GM19467 (cell line): ENCODE measurements around the gene ATAD3C.

Experiments used
- ATAC-seq: cut with Tn5 transposase; IDR thresholded peaks from one replicate; pipeline ENCODE4 v1.9.1; 2021; ENCODE audit warnings: mild to moderate bottlenecking, moderate library complexity; ENCODE audit not compliant: unreplicated experiment

ATAD3C gene

GRCh38 chr1:1430114-1430982 lies 19.1 kb upstream of the ATAD3C start:
- no peak for ATAC-seq

DNA sequence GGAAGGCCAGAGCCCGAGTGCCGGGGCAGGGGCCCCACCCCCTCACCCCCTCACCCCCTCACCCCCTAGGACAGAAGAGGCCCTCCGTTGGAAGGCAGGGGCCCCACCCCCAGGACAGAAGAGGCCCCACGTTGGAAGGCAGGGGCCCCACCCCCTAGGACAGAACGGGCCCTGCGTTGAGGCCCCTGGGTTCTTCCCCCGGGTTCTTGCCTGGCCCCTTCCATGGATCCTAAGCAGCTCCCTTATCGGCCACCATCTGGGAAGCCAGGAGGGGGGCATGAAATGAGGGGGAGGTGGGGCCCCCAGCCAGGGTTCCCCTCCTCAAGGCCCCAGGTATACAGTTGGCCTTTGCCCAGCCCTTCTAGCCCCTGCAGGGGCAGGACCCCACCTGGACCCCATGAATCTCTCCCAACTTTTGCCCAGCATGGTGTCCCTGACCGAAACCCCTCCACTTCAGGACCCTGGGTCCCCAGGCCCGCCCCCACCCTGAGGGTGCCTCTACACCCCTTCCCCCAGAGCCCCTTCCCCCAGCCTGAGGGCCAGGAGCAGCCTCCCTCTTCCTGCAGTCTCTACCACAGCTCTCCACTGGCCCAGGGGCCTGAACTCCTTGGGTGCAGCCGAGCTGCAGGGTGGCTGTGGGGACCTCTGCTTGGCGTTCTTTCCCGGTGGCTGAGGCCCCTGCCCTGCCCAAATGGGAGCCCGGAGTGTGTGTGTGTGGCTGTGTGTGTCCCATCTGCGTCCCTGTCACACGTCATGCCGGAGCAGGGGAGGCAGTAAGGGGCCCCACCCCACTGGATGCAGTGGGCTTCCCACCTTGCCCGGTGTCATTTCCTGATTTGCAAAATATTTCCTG lies 18.3 kb upstream of the ATAD3C start:
- ATAC-seq, result no peak

DNA sequence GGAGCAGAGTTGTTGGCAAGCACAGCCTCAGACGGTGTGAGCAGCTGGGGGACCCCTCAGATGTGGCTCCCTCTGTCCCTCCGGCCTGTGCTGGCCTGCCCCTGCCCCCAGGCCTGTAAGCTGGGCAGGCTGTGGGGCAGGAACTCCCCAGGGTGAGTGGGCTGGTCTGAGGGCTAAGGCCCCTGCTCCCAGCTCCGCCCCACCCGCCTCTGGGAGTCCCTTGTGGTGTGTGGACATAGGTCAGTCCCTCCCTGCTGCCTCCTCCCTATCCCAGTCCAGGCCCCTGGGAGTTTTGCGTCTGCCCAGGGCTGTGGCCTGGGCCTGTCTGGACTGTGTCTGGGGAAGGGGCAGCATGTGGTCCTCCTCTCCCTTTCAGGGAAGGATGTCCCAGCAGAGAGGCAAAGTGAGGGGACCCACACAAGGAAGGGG lies 17.6 kb upstream of the ATAD3C start:
- ATAC-seq, result no peak

DNA sequence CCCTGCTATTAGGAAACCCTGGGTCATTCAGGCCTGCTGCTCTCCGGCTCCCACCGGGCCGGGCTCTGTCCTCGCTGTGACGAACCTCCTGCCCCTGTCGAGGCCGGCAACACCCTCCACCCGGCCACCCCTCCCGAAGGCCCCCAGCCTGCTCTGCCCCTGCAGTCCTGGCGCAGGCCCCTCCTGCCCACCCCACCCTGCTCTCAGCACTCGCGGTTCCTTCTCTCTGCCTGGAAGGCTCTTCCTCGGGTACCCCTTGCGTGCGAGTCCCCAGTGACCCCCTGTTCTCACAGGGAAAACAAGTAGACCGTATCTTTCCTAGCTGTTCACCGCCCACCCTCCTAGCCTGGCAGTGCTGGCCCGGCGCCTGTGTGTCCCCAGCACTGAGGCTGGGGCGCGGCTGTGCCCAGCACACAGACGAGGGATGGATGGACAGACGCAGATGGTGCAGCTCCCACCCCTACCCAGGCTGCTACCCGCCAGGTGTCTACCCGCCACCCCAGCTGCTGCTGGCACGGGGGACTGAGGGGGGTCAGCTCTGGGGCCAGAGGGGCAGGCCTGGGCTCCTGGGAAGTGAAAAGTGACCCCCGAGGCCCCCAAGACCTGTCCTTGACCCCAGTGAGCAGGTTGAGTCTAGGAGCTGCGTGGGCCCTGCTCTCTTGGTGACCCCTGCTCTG lies 17.1 kb upstream of the ATAD3C start:
- no peak for ATAC-seq

- ATAC-seq, result no peak
Measured at GRCh38 chr1:1432951-1433803, 16.3 kb upstream of the ATAD3C start.

DNA sequence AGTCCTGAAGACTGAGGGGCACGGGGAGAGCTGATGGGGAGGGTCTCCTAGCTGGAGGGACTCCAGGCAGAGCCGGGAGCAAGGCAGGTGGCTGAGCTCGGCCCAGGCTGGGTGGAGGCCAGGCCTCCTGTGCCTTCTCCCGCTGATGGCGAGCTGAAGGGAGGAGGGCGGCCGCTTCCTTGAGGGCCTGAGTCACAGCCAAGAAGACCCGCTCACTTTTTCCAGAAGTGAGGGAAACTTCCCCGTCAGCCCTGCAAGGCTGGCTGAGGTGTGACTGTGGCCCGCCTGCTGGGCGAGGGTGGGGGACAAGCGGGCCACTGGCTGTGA lies 15.7 kb upstream of the ATAD3C start:
- no peak for ATAC-seq

GRCh38 chr1:1434131-1434823 lies 15.2 kb upstream of the ATAD3C start:
- no peak for ATAC-seq

- no peak for ATAC-seq
Measured at GRCh38 chr1:1434824-1435105, 14.7 kb upstream of the ATAD3C start.

GRCh38 chr1:1435106-1435903 lies 14.2 kb upstream of the ATAD3C start, which contains the start of gene VWA1:
Gene VWA1 (plus strand): TSS chr1:1435690. CDS start chr1:1435749, 59 bp downstream.
- ATAC-seq, result no peak

GRCh38 chr1:1435911-1436629 lies 13.4 kb upstream of the ATAD3C start:
- no peak for ATAC-seq

GRCh38 chr1:1436630-1437032 lies 12.9 kb upstream of the ATAD3C start:
- ATAC-seq, result no peak

DNA sequence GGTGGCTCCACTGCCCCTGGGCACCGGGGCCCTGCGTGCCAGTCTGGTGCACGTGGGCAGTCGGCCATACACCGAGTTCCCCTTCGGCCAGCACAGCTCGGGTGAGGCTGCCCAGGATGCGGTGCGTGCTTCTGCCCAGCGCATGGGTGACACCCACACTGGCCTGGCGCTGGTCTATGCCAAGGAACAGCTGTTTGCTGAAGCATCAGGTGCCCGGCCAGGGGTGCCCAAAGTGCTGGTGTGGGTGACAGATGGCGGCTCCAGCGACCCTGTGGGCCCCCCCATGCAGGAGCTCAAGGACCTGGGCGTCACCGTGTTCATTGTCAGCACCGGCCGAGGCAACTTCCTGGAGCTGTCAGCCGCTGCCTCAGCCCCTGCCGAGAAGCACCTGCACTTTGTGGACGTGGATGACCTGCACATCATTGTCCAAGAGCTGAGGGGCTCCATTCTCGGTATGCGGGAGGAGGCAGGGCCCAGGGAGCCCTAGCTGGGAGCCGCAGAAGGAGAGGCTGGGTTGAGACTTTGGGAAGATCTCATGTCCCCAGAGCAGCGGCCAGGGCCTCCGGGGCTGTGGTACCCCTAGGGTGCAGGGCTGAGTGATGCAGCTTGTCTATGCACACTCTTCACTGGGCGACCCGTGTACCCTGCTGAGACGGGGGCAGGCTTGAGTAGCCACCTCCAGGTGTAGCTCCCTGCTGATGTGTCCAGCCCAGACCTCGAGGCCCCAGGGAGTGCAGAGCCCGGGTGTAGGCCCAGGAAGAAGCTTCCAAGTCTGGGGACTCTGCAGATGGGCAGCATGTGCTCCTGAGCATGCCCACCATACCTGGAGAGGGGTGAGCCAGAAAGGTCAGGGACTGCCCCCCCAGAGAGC lies 12.2 kb upstream of the ATAD3C start:
- ATAC-seq, result no peak

- no peak for ATAC-seq
Measured at GRCh38 chr1:1437904-1438376, 11.5 kb upstream of the ATAD3C start.

GRCh38 chr1:1438531-1439381 lies 10.7 kb upstream of the ATAD3C start:
- no peak for ATAC-seq

DNA sequence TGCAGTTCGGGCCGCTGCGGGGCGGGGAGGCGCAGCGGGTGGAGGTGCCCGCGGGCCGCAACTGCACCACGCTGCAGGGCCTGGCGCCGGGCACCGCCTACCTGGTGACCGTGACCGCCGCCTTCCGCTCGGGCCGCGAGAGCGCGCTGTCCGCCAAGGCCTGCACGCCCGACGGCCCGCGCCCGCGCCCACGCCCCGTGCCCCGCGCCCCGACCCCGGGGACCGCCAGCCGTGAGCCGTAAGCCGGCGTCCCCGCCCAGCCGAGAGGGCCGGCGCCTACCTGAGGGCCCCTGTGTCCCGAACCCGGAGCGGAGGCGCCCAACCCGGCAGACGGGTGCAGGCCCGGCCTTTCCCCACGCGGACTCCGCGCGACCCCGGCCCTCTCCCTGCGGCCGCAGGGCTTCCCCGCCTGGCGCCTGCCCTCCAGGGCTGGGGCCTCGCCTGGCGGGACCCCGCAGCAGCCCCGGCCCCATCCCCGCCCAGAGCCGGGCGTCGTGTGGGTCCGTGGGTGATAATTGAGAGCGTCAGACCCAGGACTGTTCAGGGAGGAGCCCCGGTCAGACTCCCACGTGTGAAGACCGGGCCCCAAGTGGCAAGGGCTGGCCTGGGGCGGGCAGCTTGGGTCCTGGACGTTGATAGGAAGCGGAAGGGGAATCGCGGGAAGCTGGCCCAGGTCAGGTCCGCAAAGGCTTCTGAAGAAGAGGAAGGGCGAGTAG lies 9.8 kb upstream of the ATAD3C start:
- no peak for ATAC-seq
